Measurements from ENCODE around the gene MEIS3.

- TF ChIP-seq, protein P1, sequence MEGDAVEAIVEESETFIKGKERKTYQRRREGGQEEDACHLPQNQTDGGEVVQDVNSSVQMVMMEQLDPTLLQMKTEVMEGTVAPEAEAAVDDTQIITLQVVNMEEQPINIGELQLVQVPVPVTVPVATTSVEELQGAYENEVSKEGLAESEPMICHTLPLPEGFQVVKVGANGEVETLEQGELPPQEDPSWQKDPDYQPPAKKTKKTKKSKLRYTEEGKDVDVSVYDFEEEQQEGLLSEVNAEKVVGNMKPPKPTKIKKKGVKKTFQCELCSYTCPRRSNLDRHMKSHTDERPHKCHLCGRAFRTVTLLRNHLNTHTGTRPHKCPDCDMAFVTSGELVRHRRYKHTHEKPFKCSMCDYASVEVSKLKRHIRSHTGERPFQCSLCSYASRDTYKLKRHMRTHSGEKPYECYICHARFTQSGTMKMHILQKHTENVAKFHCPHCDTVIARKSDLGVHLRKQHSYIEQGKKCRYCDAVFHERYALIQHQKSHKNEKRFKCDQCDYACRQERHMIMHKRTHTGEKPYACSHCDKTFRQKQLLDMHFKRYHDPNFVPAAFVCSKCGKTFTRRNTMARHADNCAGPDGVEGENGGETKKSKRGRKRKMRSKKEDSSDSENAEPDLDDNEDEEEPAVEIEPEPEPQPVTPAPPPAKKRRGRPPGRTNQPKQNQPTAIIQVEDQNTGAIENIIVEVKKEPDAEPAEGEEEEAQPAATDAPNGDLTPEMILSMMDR (conservative IDR thresholded peaks at IDR 0.05 in 1 of 2, IDR thresholded peaks at IDR 0.05 in 1 of 2; ENCODE audit: low read depth in 1 of 2, low read length in 2 of 2) = no peak
- no peak for TF ChIP-seq EZH2 (IDR thresholded peaks at IDR 0.05; ENCODE audit: low read length, missing control alignments)
Measured at GRCh38 chr19:47443331-47443730, 24.0 kb upstream of the MEIS3 start.
